ENCODE measurements around the gene CSDE1.
"Not testable (repeated sequence)": the region's sequence is repeated elsewhere in the genome, so short reads cannot be mapped to it uniquely, and the experiment has no call there.

The CSDE1 gene

DNA sequence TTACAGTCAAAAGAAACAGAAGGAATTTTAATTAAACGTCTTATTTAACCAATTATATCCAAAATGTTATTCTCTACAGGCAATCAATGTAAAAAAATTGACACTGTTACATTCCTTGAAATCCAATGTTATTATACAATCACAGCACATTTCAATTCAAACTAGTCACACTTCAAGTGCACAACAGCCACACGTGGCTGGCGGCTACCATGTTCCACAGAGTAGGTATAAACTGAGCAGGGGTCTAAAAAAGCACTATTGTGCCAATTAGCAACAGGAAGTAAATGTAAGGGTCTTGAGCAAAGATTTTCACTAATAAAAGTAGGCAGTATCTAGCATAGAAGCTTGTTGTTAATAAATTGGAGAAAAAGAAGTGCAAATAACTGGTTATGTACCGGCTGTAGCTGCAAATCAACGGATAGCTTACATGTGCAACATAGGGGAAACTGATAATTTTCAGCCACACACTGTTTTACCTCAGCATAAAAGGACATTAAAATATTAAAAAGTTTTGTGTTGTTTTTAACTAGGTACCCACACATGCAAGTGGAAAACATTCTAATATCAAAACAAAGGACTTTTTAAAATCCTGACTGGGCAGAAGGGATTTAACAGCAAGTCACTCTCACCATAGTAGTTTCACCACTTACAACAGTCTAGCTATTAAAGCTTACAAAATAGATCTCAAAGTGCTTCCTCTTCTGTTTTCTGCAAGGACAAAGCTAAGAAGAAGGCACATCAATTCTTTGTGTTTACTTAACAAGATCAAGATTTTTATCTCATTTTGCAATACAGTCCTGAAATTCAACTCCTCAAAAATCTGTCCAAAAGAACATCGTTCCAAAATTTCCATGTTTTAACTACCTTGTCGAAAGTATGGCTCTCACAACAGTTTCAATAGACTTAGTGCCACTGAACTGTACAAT is 2.5 kb downstream of the CSDE1 start:
- no peak overlapping the region for H2BK120ac ChIP-seq (ENCODE audit: low read depth, low read length)
- 80% methylated on average over 5 of the region's 7 CpGs for WGBS
- no peak overlapping the region for H3K23ac ChIP-seq (ENCODE audit: low read length in 2 of 2)
- no peak overlapping the region for H2AFZ ChIP-seq (ENCODE audit: low read depth, low read length)
- H3K4ac ChIP-seq (ENCODE audit: low read depth in 1 of 2, low read length in 2 of 2) = no peak overlapping the region
- no peak overlapping the region for H4K8ac ChIP-seq (ENCODE audit: low read length)
- DNase-seq = peak; percentile 10
- no peak overlapping the region for H2BK15ac ChIP-seq (ENCODE audit: low read depth, poor library complexity, severe bottlenecking)
- H3K4me1 ChIP-seq (ENCODE audit: control insufficient read depth, insufficient read depth, low read depth, low read length) = peaks cover 5% of the 10 kb centered on the region
- no peak overlapping the region for H4K91ac ChIP-seq (ENCODE audit: low read length)
- H3K14ac ChIP-seq (ENCODE audit: low read length in 2 of 2) = no peak overlapping the region
- H2AK5ac ChIP-seq (ENCODE audit: low read length, severe bottlenecking) = no peak overlapping the region
- no peaks in the 10 kb centered on the region for H3K9me3 ChIP-seq (ENCODE audit: control insufficient read depth, low read length)
- H2BK12ac ChIP-seq (ENCODE audit: low read length in 2 of 2) = no peak overlapping the region
- H3K9ac ChIP-seq (ENCODE audit: low read length) = peak overlapping the region; percentile 98
- H3K4me3 ChIP-seq (ENCODE audit: insufficient read depth in 1 of 2, low read depth in 1 of 2, low read length in 2 of 2) = peak overlapping the region in 1 of 2 experiments; percentile 92
- H2BK5ac ChIP-seq (ENCODE audit: low read depth, low read length, poor library complexity, severe bottlenecking) = no peak overlapping the region
- no peaks in the 10 kb centered on the region for H3K27me3 ChIP-seq (ENCODE audit: control insufficient read depth in 1 of 2, insufficient read depth in 1 of 2, low read length in 2 of 2)
- no peak overlapping the region for H3K18ac ChIP-seq (ENCODE audit: low read depth in 1 of 2, low read length in 2 of 2)
- peaks cover 0 to 11% of the 10 kb centered on the region in 2 experiments for H3K36me3 ChIP-seq (ENCODE audit: control insufficient read depth in 1 of 2, insufficient read depth in 2 of 2, low read depth in 1 of 2, low read length in 2 of 2)
- no peak overlapping the region for H3K27ac ChIP-seq (ENCODE audit: low read length, poor library complexity, severe bottlenecking)
- peak overlapping the region; percentile 18 for H3K4me2 ChIP-seq (ENCODE audit: low read length, poor library complexity, severe bottlenecking)
- H3K79me1 ChIP-seq (replicated peaks; ENCODE audit: low read length, poor library complexity, severe bottlenecking) = no peaks in the 10 kb centered on the region

DNA sequence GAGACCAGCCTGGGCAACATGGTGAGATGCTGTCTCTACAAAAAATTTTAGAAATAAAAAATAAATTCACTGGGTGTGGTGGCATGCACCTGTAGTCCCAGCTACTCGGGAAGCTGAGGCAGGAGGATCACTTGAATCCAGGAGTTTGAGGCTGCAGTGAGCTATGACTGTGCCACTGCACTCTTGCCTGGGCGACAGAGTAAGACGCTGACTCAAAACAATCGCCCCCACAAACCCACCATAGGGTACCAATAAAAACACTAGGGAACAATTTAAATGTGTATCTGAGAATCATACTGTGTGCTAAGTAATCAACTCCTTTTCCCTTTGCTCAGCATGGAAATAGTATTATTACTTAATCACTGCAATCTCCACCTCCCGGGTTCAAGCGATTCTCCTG is 4.1 kb downstream of the CSDE1 start:
- H3K36me3 ChIP-seq (ENCODE audit: control insufficient read depth in 1 of 2, insufficient read depth in 2 of 2, low read depth in 1 of 2, low read length in 2 of 2) = peaks cover 0 to 27% of the 10 kb centered on the region in 2 experiments
- H3K9me3 ChIP-seq (ENCODE audit: control insufficient read depth, low read length); H2BK15ac ChIP-seq (ENCODE audit: low read depth, poor library complexity, severe bottlenecking); H3K14ac ChIP-seq (ENCODE audit: low read length in 2 of 2); H3K4me3 ChIP-seq (ENCODE audit: insufficient read depth in 1 of 2, low read depth in 1 of 2, low read length in 2 of 2); H4K8ac ChIP-seq (ENCODE audit: low read length); H3K9ac ChIP-seq (ENCODE audit: low read length); H2BK120ac ChIP-seq (ENCODE audit: low read depth, low read length); H2BK5ac ChIP-seq (ENCODE audit: low read depth, low read length, poor library complexity, severe bottlenecking); H3K27me3 ChIP-seq (ENCODE audit: control insufficient read depth in 1 of 2, insufficient read depth in 1 of 2, low read length in 2 of 2); H3K79me1 ChIP-seq (replicated peaks; ENCODE audit: low read length, poor library complexity, severe bottlenecking); H3K18ac ChIP-seq (ENCODE audit: low read depth in 1 of 2, low read length in 2 of 2); H3K23ac ChIP-seq (ENCODE audit: low read length in 2 of 2); H3K27ac ChIP-seq (ENCODE audit: low read length, poor library complexity, severe bottlenecking); DNase-seq; H2BK12ac ChIP-seq (ENCODE audit: low read length in 2 of 2); H3K4me2 ChIP-seq (ENCODE audit: low read length, poor library complexity, severe bottlenecking); H2AK5ac ChIP-seq (ENCODE audit: low read length, severe bottlenecking); H3K4ac ChIP-seq (ENCODE audit: low read depth in 1 of 2, low read length in 2 of 2); H4K91ac ChIP-seq (ENCODE audit: low read length); H3K4me1 ChIP-seq (ENCODE audit: control insufficient read depth, insufficient read depth, low read depth, low read length); H2AFZ ChIP-seq (ENCODE audit: low read depth, low read length): not testable (repeated sequence)
- 96% methylated on average over 3 of the region's 6 CpGs for WGBS

DNA sequence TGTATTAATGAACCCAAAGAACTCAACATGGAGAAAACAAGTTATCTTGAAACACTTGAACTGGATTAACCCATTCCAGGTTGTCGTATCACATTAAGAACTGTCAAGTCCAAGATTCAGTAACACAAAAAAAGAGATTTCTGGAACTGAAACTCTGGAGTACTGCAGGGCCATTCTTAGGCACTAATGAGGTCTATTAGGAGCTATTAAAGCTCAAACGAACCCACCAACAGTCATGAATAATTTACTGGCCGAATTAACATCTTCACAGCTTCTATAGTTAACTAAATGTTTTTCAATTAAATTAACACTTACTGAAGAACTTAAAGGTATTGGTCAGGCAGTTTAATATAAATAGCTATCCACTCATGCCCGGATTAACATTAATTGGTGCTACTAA is 4.6 kb downstream of the CSDE1 start:
- no peak overlapping the region for H2BK5ac ChIP-seq (ENCODE audit: low read depth, low read length, poor library complexity, severe bottlenecking)
- H2AFZ ChIP-seq (ENCODE audit: low read depth, low read length) = no peak overlapping the region
- H2BK15ac ChIP-seq (ENCODE audit: low read depth, poor library complexity, severe bottlenecking) = no peak overlapping the region
- no peak overlapping the region for H2AK5ac ChIP-seq (ENCODE audit: low read length, severe bottlenecking)
- H2BK120ac ChIP-seq (ENCODE audit: low read depth, low read length) = no peak overlapping the region
- H3K9ac ChIP-seq (ENCODE audit: low read length) = no peak overlapping the region
- WGBS = 44% methylated on average over 2 of the region's 4 CpGs
- peaks cover 0 to 33% of the 10 kb centered on the region in 2 experiments for H3K36me3 ChIP-seq (ENCODE audit: control insufficient read depth in 1 of 2, insufficient read depth in 2 of 2, low read depth in 1 of 2, low read length in 2 of 2)
- H3K27ac ChIP-seq (ENCODE audit: low read length, poor library complexity, severe bottlenecking) = no peak overlapping the region
- no peak overlapping the region for H3K23ac ChIP-seq (ENCODE audit: low read length in 2 of 2)
- H3K9me3 ChIP-seq (ENCODE audit: control insufficient read depth, low read length) = no peaks in the 10 kb centered on the region
- no peak overlapping the region for H3K14ac ChIP-seq (ENCODE audit: low read length in 2 of 2)
- H3K18ac ChIP-seq (ENCODE audit: low read depth in 1 of 2, low read length in 2 of 2) = no peak overlapping the region
- no peak for DNase-seq
- H3K4ac ChIP-seq (ENCODE audit: low read depth in 1 of 2, low read length in 2 of 2) = no peak overlapping the region
- no peaks in the 10 kb centered on the region for H3K27me3 ChIP-seq (ENCODE audit: control insufficient read depth in 1 of 2, insufficient read depth in 1 of 2, low read length in 2 of 2)
- H3K79me1 ChIP-seq (replicated peaks; ENCODE audit: low read length, poor library complexity, severe bottlenecking) = no peaks in the 10 kb centered on the region
- no peak overlapping the region for H3K4me3 ChIP-seq (ENCODE audit: insufficient read depth in 1 of 2, low read depth in 1 of 2, low read length in 2 of 2)
- peaks cover 5% of the 10 kb centered on the region for H3K4me1 ChIP-seq (ENCODE audit: control insufficient read depth, insufficient read depth, low read depth, low read length)
- no peak overlapping the region for H2BK12ac ChIP-seq (ENCODE audit: low read length in 2 of 2)
- no peak overlapping the region for H4K91ac ChIP-seq (ENCODE audit: low read length)
- no peak overlapping the region for H3K4me2 ChIP-seq (ENCODE audit: low read length, poor library complexity, severe bottlenecking)
- H4K8ac ChIP-seq (ENCODE audit: low read length) = no peak overlapping the region

DNA sequence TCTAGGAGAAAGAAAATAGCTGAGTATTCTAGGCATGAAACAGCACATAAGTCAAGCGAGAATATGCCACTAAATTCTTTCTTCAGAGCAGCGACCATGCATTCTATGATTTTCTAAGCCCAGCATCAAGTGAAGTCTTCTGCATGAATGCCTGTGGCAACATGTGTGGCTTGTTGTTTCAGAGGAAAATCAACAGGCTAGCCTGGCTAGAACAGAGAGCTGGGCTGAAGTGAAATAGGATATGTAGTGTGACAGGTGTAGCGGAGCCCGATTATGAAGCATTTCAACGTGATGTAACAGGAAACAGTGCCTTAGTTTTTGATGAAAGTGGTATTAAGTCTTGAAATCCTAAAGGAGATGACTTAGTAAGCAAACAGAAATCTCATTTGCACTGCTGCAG is 7.0 kb downstream of the CSDE1 start:
- no peak overlapping the region for H4K8ac ChIP-seq (ENCODE audit: low read length)
- H3K23ac ChIP-seq (ENCODE audit: low read length in 2 of 2) = no peak overlapping the region
- no peak overlapping the region for H4K91ac ChIP-seq (ENCODE audit: low read length)
- 96% methylated on average over 5 of the region's 5 CpGs for WGBS
- H3K36me3 ChIP-seq (ENCODE audit: control insufficient read depth in 1 of 2, insufficient read depth in 2 of 2, low read depth in 1 of 2, low read length in 2 of 2) = peaks cover 0 to 56% of the 10 kb centered on the region in 2 experiments
- H3K9ac ChIP-seq (ENCODE audit: low read length) = no peak overlapping the region
- no peak overlapping the region for H3K4ac ChIP-seq (ENCODE audit: low read depth in 1 of 2, low read length in 2 of 2)
- DNase-seq = no peak
- no peak overlapping the region for H2BK15ac ChIP-seq (ENCODE audit: low read depth, poor library complexity, severe bottlenecking)
- no peak overlapping the region for H3K27ac ChIP-seq (ENCODE audit: low read length, poor library complexity, severe bottlenecking)
- no peak overlapping the region for H2AK5ac ChIP-seq (ENCODE audit: low read length, severe bottlenecking)
- no peak overlapping the region for H2AFZ ChIP-seq (ENCODE audit: low read depth, low read length)
- H2BK5ac ChIP-seq (ENCODE audit: low read depth, low read length, poor library complexity, severe bottlenecking) = no peak overlapping the region
- no peaks in the 10 kb centered on the region for H3K79me1 ChIP-seq (replicated peaks; ENCODE audit: low read length, poor library complexity, severe bottlenecking)
- no peak overlapping the region for H3K4me3 ChIP-seq (ENCODE audit: insufficient read depth in 1 of 2, low read depth in 1 of 2, low read length in 2 of 2)
- H3K27me3 ChIP-seq (ENCODE audit: control insufficient read depth in 1 of 2, insufficient read depth in 1 of 2, low read length in 2 of 2) = no peaks in the 10 kb centered on the region
- H3K4me1 ChIP-seq (ENCODE audit: control insufficient read depth, insufficient read depth, low read depth, low read length) = peaks cover 5% of the 10 kb centered on the region
- H3K18ac ChIP-seq (ENCODE audit: low read depth in 1 of 2, low read length in 2 of 2) = no peak overlapping the region
- no peaks in the 10 kb centered on the region for H3K9me3 ChIP-seq (ENCODE audit: control insufficient read depth, low read length)
- no peak overlapping the region for H3K4me2 ChIP-seq (ENCODE audit: low read length, poor library complexity, severe bottlenecking)
- H2BK12ac ChIP-seq (ENCODE audit: low read length in 2 of 2) = no peak overlapping the region
- no peak overlapping the region for H3K14ac ChIP-seq (ENCODE audit: low read length in 2 of 2)
- H2BK120ac ChIP-seq (ENCODE audit: low read depth, low read length) = no peak overlapping the region
